C4-2B (cell line): ENCODE data around the gene SLC13A4.
A peak's percentile ranks its signal among the peaks of the same experiment; 100 is the strongest.
"Not testable (repeated sequence)": the region's sequence is repeated elsewhere in the genome, so short reads cannot be mapped to it uniquely, and the experiment has no call there.

Experiments
- H3K27ac ChIP-seq: fragments of 450-650 bp; 2 replicates; pipeline ENCODE4 v1.5.1; 2017
- ZFX ChIP-seq: fragments of 450-650 bp; IDR thresholded peaks from 2 replicates; pipeline ENCODE4 v1.6.1; 2017
- TF ChIP-seq, protein P1 (sequence below): fragments of 450-650 bp; conservative IDR thresholded peaks from 2 replicates; pipeline ENCODE4 v1.5.1; 2017; ENCODE audit warnings: mild to moderate bottlenecking

SLC13A4 gene

DNA sequence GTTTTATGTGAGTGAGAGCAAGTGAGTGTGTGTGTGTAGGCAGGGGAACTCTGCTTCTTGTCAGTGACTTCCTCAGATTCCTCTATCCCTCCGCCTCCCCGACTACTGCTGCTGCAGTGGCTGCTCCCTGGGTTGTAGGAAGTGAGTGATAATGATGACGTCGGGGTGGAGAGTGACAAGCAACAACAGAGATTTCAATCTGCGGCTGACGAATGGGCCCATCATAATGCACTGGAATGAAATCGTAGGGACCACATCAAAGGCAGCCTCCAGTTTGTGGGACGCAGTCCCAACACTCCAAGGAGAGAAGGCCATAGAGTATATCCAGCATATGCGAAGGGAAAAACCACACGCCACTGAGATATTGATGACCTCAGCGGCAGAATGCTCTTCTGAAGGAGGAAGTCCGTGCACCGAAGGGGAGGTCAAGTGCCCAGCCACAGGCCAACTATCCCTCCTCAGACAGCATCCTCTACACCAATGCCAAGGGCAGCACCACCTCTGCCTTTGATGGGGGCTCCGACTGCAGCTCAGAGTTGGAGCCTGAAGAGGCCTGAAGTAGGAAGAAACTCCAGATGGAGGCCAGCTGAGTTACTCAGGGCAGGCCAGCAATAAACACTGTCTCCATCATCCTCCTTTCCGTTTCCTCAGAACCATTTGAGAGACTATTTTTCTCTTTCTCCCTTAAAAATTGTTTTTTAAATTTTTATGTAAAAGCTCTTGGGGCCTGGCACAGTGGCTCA lies 77.0 kb downstream of the SLC13A4 start:
- H3K27ac ChIP-seq: no peak overlapping the region
- TF ChIP-seq, protein P1, sequence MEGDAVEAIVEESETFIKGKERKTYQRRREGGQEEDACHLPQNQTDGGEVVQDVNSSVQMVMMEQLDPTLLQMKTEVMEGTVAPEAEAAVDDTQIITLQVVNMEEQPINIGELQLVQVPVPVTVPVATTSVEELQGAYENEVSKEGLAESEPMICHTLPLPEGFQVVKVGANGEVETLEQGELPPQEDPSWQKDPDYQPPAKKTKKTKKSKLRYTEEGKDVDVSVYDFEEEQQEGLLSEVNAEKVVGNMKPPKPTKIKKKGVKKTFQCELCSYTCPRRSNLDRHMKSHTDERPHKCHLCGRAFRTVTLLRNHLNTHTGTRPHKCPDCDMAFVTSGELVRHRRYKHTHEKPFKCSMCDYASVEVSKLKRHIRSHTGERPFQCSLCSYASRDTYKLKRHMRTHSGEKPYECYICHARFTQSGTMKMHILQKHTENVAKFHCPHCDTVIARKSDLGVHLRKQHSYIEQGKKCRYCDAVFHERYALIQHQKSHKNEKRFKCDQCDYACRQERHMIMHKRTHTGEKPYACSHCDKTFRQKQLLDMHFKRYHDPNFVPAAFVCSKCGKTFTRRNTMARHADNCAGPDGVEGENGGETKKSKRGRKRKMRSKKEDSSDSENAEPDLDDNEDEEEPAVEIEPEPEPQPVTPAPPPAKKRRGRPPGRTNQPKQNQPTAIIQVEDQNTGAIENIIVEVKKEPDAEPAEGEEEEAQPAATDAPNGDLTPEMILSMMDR: no peak
- no peak for TF ChIP-seq ZFX

DNA sequence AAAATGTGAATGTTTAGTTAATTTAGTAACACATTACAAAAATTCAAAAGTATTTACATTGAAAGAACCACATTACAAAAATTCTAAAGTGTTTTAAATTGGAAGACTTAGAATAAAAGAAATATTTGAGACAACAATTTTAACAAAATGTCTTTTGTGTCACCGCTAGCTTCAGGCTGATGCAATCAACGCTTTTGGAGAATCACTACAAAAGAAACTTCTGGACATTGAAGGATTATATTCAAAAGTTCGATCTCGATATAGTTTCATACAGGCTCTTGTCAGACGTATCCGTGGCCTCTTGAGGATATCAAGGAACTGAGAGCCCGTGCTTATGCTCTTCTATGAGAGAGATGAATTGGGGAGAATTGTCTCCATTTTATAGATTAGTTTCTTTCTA lies 79.8 kb downstream of the SLC13A4 start:
- no peak overlapping the region for H3K27ac ChIP-seq
- TF ChIP-seq, protein P1: no peak
- no peak for TF ChIP-seq ZFX

DNA sequence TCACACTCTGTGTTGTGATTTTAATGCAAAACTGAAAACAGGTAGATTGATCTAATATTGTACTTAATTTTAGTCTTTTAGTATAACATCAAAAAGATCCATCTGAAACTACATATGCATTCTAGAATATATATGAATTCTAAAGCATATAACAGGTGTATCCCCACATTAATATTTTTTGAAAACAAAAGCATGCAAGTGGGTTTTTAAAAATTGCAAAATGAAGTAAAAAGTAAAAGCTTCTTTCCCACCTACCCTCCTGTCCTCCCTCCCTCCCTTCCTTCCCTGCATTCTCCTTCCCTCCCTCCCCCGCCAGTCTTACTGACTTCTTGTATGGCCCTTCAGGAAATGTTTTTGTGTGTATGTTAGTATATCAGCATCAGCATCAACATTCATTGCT lies 80.2 kb downstream of the SLC13A4 start:
- no peak overlapping the region for H3K27ac ChIP-seq
- TF ChIP-seq ZFX: no peak
- TF ChIP-seq, protein P1: no peak

DNA sequence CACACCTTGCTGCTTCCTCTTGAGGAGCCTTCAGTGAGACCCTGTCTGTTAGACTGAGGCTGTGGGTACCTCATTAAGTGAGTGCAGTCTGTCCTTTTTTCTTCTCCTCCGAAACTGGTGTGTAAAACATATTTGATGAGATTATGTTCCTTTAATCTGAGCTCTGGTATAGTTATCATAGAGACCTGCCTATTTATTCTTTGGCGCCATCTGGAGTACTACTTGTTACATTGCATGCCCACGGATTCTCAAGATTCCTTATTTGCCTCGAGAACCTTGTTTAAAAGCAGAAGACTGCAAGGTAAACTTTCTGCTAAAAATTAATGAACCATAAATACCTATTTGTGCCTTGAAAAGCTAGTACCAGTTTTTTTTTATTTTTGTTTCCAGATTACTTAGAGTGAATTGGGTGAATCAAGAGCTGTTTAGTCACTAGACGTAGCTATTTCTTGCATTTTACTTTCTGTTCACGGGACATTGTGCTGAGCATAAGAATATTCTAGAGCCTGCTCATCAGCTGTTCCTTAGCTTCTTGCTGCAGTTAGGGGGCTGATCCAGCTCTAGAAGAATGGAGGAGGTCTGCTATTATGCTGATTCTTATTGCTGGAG lies 82.6 kb downstream of the SLC13A4 start:
- no peak overlapping the region for H3K27ac ChIP-seq
- TF ChIP-seq, protein P1: peak; percentile 90
- no peak for TF ChIP-seq ZFX

DNA sequence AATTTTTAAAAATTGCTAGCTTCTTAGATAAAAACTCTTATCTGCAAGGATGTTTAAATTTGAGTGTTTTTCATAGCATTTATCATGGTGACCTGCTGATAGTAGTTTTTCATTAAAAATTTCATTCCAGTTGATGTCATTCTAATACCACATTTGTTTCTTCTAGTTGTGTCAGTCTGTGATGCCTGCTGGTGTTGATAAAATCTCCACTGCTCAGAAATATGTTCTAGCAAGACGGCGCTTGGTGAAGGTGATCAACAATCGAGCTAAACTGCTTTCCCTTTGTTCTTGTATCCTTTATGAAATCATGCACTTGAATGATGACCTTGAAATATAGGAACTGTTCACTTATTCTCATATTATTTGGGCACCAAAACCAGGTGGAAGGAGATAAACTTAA lies 83.3 kb downstream of the SLC13A4 start:
- H3K27ac ChIP-seq: no peak overlapping the region
- TF ChIP-seq, protein P1: no peak
- TF ChIP-seq ZFX: no peak

DNA sequence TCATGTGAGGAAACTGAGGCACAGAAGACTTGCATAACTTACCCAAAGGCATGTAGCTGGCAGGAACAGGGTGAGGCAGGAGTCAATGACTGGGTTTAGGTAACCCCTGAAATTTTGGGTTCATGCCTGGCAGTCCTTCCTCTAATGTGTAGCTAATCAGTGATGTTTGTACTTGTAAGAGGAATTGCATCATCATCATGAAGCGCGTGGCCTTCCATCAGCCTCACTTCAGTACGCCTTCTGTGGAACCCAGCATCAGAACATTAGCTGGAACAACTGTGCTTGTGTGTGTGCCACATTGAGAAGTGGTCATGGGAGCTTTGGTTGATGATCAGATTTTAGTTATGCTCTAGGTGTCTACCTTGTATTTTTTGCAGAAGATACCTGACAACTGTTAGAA lies 83.8 kb downstream of the SLC13A4 start:
- H3K27ac ChIP-seq: no peak overlapping the region
- no peak for TF ChIP-seq ZFX
- TF ChIP-seq, protein P1: no peak

DNA sequence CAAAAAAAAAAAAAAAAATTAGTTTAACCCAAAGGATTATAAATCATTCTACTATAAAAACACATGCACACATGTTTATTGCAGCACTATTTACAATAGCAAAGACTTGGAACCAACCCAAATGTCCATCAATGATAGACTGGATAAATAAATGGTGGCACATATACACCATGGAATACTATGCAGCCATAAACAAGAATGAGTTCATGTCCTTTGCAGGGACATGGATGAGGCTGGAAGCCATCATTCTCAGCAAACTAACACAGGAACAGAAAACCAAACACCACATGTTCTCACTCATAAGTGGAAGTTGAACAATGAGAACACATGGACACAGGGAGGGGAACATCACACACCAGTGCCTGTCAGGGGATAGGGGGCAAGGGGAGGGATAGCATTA lies 88.3 kb downstream of the SLC13A4 start:
- H3K27ac ChIP-seq: not testable (repeated sequence)
